Measurements from ENCODE around the gene VSTM2B.

VSTM2B gene

DNA sequence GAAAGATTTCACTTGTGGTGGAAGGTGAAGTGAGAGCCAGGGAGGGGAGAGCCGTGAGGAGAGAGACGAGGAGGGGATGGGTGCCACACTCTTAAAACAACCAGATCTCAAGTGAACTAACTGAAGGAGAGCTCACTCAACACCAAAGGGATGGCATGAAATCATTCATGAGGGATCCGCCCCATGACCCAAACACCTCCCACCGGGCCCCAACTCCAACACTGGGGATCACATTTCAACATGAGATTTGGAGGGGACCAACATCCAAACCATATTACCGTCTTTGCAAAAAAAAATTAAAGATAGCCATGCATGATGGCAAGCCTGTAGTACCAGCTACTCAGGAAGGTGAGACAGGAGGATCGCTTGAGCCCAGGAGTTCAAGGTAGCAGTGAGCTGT, 45.4 kb downstream of the VSTM2B start:
- FAIRE-seq (no peak), DNase-seq (ENCODE audit: insufficient read length, low spot score) (no peak)
- TF ChIP-seq, protein P1, sequence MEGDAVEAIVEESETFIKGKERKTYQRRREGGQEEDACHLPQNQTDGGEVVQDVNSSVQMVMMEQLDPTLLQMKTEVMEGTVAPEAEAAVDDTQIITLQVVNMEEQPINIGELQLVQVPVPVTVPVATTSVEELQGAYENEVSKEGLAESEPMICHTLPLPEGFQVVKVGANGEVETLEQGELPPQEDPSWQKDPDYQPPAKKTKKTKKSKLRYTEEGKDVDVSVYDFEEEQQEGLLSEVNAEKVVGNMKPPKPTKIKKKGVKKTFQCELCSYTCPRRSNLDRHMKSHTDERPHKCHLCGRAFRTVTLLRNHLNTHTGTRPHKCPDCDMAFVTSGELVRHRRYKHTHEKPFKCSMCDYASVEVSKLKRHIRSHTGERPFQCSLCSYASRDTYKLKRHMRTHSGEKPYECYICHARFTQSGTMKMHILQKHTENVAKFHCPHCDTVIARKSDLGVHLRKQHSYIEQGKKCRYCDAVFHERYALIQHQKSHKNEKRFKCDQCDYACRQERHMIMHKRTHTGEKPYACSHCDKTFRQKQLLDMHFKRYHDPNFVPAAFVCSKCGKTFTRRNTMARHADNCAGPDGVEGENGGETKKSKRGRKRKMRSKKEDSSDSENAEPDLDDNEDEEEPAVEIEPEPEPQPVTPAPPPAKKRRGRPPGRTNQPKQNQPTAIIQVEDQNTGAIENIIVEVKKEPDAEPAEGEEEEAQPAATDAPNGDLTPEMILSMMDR (IDR thresholded peaks at IDR 0.05; ENCODE audit: insufficient read depth, missing control alignments), result no peak

DNA sequence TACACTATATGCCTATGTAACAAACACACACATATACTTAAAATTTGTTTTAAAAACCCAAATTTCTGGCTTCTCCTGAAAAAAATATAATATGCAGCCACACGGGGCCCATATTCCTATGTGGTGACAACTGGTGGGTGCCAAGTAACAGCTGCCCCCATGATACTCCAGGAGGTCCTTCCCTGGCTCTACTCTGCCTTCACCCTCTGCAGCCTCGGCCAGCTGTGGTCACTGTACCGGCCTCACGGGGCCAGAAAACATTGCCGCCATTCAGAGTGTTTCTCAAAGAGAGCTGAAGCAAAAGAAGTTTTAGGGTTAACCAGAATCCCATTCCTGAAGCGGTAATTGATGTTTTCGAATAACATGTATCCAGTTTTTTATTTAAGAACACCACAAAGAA, 47.7 kb downstream of the VSTM2B start:
- TF ChIP-seq, protein P1 (IDR thresholded peaks at IDR 0.05; ENCODE audit: insufficient read depth, missing control alignments), result no peak
- DNase-seq (ENCODE audit: insufficient read length, low spot score) (no peak), FAIRE-seq (no peak)

GRCh38 chr19:29574510-29574909, 48.7 kb downstream of the VSTM2B start:
- DNase-seq (ENCODE audit: insufficient read length, low spot score) (peak; percentile 40), FAIRE-seq (no peak)
- TF ChIP-seq, protein P1 (IDR thresholded peaks at IDR 0.05; ENCODE audit: insufficient read depth, missing control alignments), result no peak

- TF ChIP-seq, protein P1 (IDR thresholded peaks at IDR 0.05; ENCODE audit: insufficient read depth, missing control alignments), result no peak
- no peak for FAIRE-seq
- DNase-seq (ENCODE audit: insufficient read length, low spot score), result no peak
Measured at GRCh38 chr19:29576046-29576606, 50.3 kb downstream of the VSTM2B start.

GRCh38 chr19:29576761-29577648, 51.2 kb downstream of the VSTM2B start:
- FAIRE-seq, result no peak

DNA sequence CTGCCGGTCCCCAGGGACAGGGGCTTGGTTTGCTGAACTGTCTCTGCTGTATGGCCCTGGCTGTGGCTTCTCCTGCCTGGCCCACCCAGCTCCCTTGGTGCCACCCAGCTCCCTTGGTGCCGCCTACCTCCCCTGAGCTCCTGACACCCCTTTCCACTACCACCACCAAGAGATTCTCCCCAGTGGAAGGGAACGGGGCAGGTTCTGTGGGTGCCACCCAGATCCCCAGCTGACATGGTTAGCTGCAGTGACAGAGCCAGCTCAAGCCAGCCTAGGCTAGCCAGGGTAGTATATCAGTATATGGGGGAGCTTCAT, 51.8 kb downstream of the VSTM2B start:
- TF ChIP-seq, protein P1 (IDR thresholded peaks at IDR 0.05; ENCODE audit: insufficient read depth, missing control alignments), result no peak
- DNase-seq (ENCODE audit: insufficient read length, low spot score) (no peak), FAIRE-seq (no peak)

More at GRCh38 chr19:29576761-29577648, 51.2 kb downstream of the VSTM2B start:
- TF ChIP-seq, protein P1 (IDR thresholded peaks at IDR 0.05; ENCODE audit: insufficient read depth, missing control alignments), result no peak
- DNase-seq (ENCODE audit: insufficient read length, low spot score), result no peak

DNA sequence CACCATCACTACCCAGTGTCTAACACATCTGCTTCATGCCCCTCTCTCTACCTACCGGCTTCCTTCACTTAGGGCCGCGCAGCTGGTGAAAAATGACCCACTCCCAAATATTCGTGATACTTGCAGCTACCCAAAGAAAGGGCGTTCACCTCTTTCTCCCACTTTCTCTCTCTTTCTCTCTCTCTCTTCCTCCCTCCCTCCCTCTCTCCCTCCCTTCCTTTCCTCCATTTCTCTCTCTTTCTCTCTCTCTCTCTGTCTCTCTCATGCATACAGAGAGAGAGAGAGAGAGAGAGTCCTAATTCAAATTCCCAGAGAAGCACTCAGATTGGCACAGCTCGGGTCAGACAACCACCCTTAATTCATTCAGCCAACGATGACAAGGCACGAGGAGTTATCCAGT, 52.6 kb downstream of the VSTM2B start:
- TF ChIP-seq, protein P1 (IDR thresholded peaks at IDR 0.05; ENCODE audit: insufficient read depth, missing control alignments), result no peak
- no peak for FAIRE-seq
- DNase-seq (ENCODE audit: insufficient read length, low spot score), result no peak
